HCT116 (cell line): ENCODE measurements around the gene TDO2. TPM values are rescaled to one million over a fixed set of nuclear protein-coding genes. Genes with fewer than 3 reads are reported as not detected.

Experiments used
- ATAC-seq: fragments of 200-7000 bp; cut with Tn5 transposase; 2 replicates; pipeline ENCODE4 v1.9.1; 2020; ENCODE audit warnings: mild to moderate bottlenecking, moderate library complexity
- BruUV-seq: library from RNA; stranded (reverse); fragments of 400-500 nt; replicated peaks from 2 replicates; lab custom pipeline; 2021; lab: Mats Ljungman, UMichigan
- CTCF ChIA-PET: fragments of 300-600 bp; sonication (Branson Sonifier 250); formaldehyde crosslinking; loops from one replicate; lab custom pipeline; 2021; ENCODE audit warnings: antibody characterized with exemption; lab: Charles Lee
- POLR2A ChIA-PET: fragments of 300-600, 350-600 bp; sonication (Branson Sonifier 250); formaldehyde crosslinking; loops from one replicate; lab custom pipeline; 2021; ENCODE audit warnings: antibody characterized with exemption; lab: Charles Lee
- RAD21 ChIA-PET, 2 experiments: fragments of 300-600 bp; sonication (Branson Sonifier 250); formaldehyde crosslinking; loops; one replicate each; lab custom pipeline; 2023; ENCODE audit warnings: low total read pairs in 2 of 2; ENCODE audit not compliant: uncharacterized antibody in 2 of 2, unreplicated experiment in 2 of 2, low non-redundant PET in 1 of 2; lab: Charles Lee
- DNase-seq: peaks from one replicate; pipeline ENCODE4 v3.0.0-alpha.2; 2010; ENCODE audit warnings: low read depth, low spot score
- H2AFZ ChIP-seq: fragments of 200-600 bp; shearing (Covaris generic), sonication (generic); 2 replicates; pipeline ENCODE4 v1.6.1; 2017; ENCODE audit warnings: low read depth, mixed run types, mixed read lengths, antibody characterized with exemption, low read length; ENCODE audit not compliant: poor library complexity, severe bottlenecking
- H3K27ac ChIP-seq: 2 replicates; pipeline ENCODE4 v1.5.1; 2012; ENCODE audit warnings: low read depth, low read length
- H3K27me3 ChIP-seq: fragments of 200-600 bp; sonication (generic); 2 replicates; pipeline ENCODE4 v1.6.1; 2016; ENCODE audit warnings: mixed run types, low read length, mixed read lengths; ENCODE audit not compliant: insufficient read depth
- H3K36me3 ChIP-seq, 2 experiments: fragments of 200-500 bp in 1 of 2; fragments of 200-600 bp in 1 of 2; sonication (Bioruptor generic) in 1 of 2; sonication (generic) in 1 of 2; 2 replicates each; pipeline versions ENCODE4 v1.5.1 to v1.6.1; 2014 to 2016; ENCODE audit warnings: low read length in 2 of 2, inconsistent platforms in 1 of 2, mixed read lengths in 1 of 2, mixed run types in 1 of 2; ENCODE audit not compliant: insufficient read depth in 2 of 2, control insufficient read depth in 1 of 2
- H3K4me1 ChIP-seq, 2 experiments: fragments of 200-600 bp in 1 of 2; sonication (generic) in 1 of 2; 2 replicates each; pipeline versions ENCODE4 v1.5.1 to v1.6.1; 2012 to 2017; ENCODE audit warnings: low read length in 2 of 2, inconsistent platforms in 1 of 2, mild to moderate bottlenecking in 1 of 2, mixed read lengths in 1 of 2, mixed run types in 1 of 2, moderate library complexity in 1 of 2; ENCODE audit not compliant: insufficient read depth in 2 of 2, control insufficient read depth in 1 of 2
- H3K4me2 ChIP-seq: fragments of 200-600 bp; sonication (generic); 2 replicates; pipeline ENCODE4 v1.6.1; 2017; ENCODE audit warnings: mixed run types, low read length, mixed read lengths
- H3K4me3 ChIP-seq, 2 experiments: fragments of 200-600 bp in 1 of 2; sonication (generic) in 1 of 2; replicated peaks in 1 of 2; 2 replicates each; pipeline ENCODE4 v1.5.1; 2011 to 2016; ENCODE audit warnings: low read length in 2 of 2, control low read depth in 1 of 2, low read depth in 1 of 2, mild to moderate bottlenecking in 1 of 2, mixed read lengths in 1 of 2, mixed run types in 1 of 2
- H3K79me2 ChIP-seq: fragments of 200-600 bp; sonication (generic); 2 replicates; pipeline ENCODE4 v1.6.1; 2017; ENCODE audit warnings: mild to moderate bottlenecking, mixed run types, low read length, moderate library complexity, mixed read lengths; ENCODE audit not compliant: insufficient read depth
- H3K9ac ChIP-seq: fragments of 200-600 bp; sonication (generic); 2 replicates; pipeline ENCODE4 v1.6.1; 2016; ENCODE audit warnings: low read length, mixed read lengths
- H3K9me2 ChIP-seq: fragments of 200-600 bp; sonication (generic), shearing (Covaris generic); 2 replicates; pipeline ENCODE4 v1.6.1; 2017; ENCODE audit warnings: mixed run types, mild to moderate bottlenecking, moderate library complexity; ENCODE audit not compliant: insufficient read depth
- H3K9me3 ChIP-seq, 2 experiments: fragments of 200-500 bp in 1 of 2; fragments of 200-600 bp in 1 of 2; sonication (Bioruptor generic) in 1 of 2; sonication (generic) in 1 of 2; 2 replicates each; pipeline ENCODE4 v1.6.1; 2014 to 2017; ENCODE audit warnings: low read length in 2 of 2, mixed read lengths in 2 of 2, inconsistent platforms in 1 of 2, low read depth in 1 of 2, mild to moderate bottlenecking in 1 of 2, mixed run types in 1 of 2, moderate library complexity in 1 of 2; ENCODE audit not compliant: control insufficient read depth in 1 of 2, insufficient read depth in 1 of 2
- H4K20me1 ChIP-seq: fragments of 200-600 bp; sonication (generic), shearing (Covaris generic); 2 replicates; pipeline ENCODE4 v1.6.1; 2017; ENCODE audit warnings: mixed run types, mild to moderate bottlenecking, moderate library complexity; ENCODE audit not compliant: insufficient read depth
- EGR1 ChIP-seq: IDR thresholded peaks from 2 replicates; pipeline ENCODE4 v1.6.1; 2012; ENCODE audit warnings: low read depth
- ELF1 ChIP-seq: IDR thresholded peaks from 2 replicates; pipeline ENCODE4 v1.6.1; 2012; ENCODE audit warnings: low read depth, borderline replicate concordance
- EZH2 ChIP-seq: fragments of 200-600 bp; sonication (generic); IDR thresholded peaks from 2 replicates; pipeline ENCODE4 v1.6.1; 2017; ENCODE audit warnings: antibody characterized with exemption, mixed run types
- POLR2AphosphoS5 ChIP-seq: IDR thresholded peaks from 2 replicates; pipeline ENCODE4 v1.6.1; 2011; ENCODE audit warnings: mild to moderate bottlenecking, low read depth, low read length, moderate library complexity
- RAD21 ChIP-seq: IDR thresholded peaks from 2 replicates; pipeline ENCODE4 v1.6.1; 2012; ENCODE audit warnings: low read depth, mild to moderate bottlenecking
- SIN3A ChIP-seq: IDR thresholded peaks from 2 replicates; pipeline ENCODE4 v1.6.1; 2012; ENCODE audit warnings: low read depth
- SRF ChIP-seq: IDR thresholded peaks from 2 replicates; pipeline ENCODE4 v1.6.1; 2012; ENCODE audit warnings: low read depth
- TCF7L2 ChIP-seq: IDR thresholded peaks from 2 replicates; pipeline ENCODE4 v1.7.0; 2011; ENCODE audit warnings: borderline replicate concordance, inconsistent platforms; ENCODE audit not compliant: insufficient read depth, insufficient read length; ENCODE audit errors: extremely low read depth
- YY1 ChIP-seq: IDR thresholded peaks from 2 replicates; pipeline ENCODE4 v1.6.1; 2011; ENCODE audit warnings: low read length, low read depth, moderate library complexity, mild to moderate bottlenecking; ENCODE audit not compliant: insufficient replicate concordance; ENCODE audit errors: extremely low read depth
- ZNF274 ChIP-seq: fragments of 200-500 bp; sonication (Bioruptor generic); IDR thresholded peaks from 2 replicates; pipeline ENCODE4 v1.6.1; 2014; ENCODE audit warnings: mild to moderate bottlenecking, low read depth, low read length, inconsistent platforms
- intact Hi-C: fragments of 100-400 bp; cut with micrococcal nuclease; formaldehyde crosslinking; loops from 2 replicates; pipeline ENCODE4 v1.10.0; 2022
- total RNA-seq: library from RNA; stranded (reverse); gene quantifications from one replicate; pipeline ENCODE4 v1.2.1, GENCODE V29; 2021; ENCODE audit not compliant: unreplicated experiment
- TF ChIP-seq, protein P1 (sequence below): IDR thresholded peaks from 2 replicates; pipeline ENCODE4 v1.6.1; 2012
- TF ChIP-seq, protein P2 (sequence below): IDR thresholded peaks from 2 replicates; pipeline ENCODE4 v1.6.1; 2012; ENCODE audit warnings: low read depth

Gene TDO2
- total RNA-seq, 1 experiment from 2014 or later = 0.27 TPM

DNA sequence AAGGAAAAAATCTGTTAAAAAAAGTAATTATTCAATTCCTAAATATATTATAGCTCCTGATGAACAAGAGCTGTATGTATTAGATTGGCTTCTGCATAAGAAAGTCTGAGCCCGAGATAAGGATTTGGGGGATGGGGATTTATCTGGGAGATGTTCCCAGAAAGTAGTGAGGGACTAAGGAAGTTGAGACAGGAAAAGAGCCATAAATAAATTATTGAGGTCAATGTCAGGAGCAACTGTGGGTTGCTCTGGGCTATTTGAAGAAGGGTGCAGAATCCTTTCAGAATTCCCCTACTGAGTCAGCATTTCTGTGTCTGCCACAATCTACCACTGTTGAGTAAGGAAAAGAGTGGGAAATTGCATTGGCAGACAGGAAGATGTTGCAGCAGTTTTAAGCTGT lies 3.1 kb upstream of the TDO2 start:
- H3K4me1 ChIP-seq = no peaks in the 10 kb centered on the region
- H4K20me1 ChIP-seq = no peaks in the 10 kb centered on the region
- no peak for ATAC-seq
- ChIA-PET POLR2A (no interaction called here), CTCF (no interaction called here), RAD21 (no interaction called here)
- H3K27ac ChIP-seq = no peak overlapping the region
- no TSS peak for BruUV-seq
- no peaks in the 10 kb centered on the region for H3K9me2 ChIP-seq
- H3K9me3 ChIP-seq = no peaks in the 10 kb centered on the region
- intact Hi-C loops = no loop called here
- H2AFZ ChIP-seq = no peak overlapping the region
- H3K79me2 ChIP-seq = no peaks in the 10 kb centered on the region
- no peaks in the 10 kb centered on the region for H3K36me3 ChIP-seq
- no peak overlapping the region for H3K4me3 ChIP-seq
- DNase-seq = no peak
- H3K9ac ChIP-seq = no peak overlapping the region
- no peak for TF ChIP-seq EZH2
- TF ChIP-seq SIN3A = no peak
- TF ChIP-seq SRF = no peak
- TF ChIP-seq ZNF274 = no peak
- TF ChIP-seq POLR2AphosphoS5 = no peak
- TF ChIP-seq EGR1 = no peak
- no peak for TF ChIP-seq TCF7L2
- TF ChIP-seq YY1 = no peak
- TF ChIP-seq, protein P1, sequence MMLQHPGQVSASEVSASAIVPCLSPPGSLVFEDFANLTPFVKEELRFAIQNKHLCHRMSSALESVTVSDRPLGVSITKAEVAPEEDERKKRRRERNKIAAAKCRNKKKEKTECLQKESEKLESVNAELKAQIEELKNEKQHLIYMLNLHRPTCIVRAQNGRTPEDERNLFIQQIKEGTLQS = no peak
- TF ChIP-seq RAD21 = no peak
- TF ChIP-seq ELF1 = no peak
- TF ChIP-seq, protein P2, sequence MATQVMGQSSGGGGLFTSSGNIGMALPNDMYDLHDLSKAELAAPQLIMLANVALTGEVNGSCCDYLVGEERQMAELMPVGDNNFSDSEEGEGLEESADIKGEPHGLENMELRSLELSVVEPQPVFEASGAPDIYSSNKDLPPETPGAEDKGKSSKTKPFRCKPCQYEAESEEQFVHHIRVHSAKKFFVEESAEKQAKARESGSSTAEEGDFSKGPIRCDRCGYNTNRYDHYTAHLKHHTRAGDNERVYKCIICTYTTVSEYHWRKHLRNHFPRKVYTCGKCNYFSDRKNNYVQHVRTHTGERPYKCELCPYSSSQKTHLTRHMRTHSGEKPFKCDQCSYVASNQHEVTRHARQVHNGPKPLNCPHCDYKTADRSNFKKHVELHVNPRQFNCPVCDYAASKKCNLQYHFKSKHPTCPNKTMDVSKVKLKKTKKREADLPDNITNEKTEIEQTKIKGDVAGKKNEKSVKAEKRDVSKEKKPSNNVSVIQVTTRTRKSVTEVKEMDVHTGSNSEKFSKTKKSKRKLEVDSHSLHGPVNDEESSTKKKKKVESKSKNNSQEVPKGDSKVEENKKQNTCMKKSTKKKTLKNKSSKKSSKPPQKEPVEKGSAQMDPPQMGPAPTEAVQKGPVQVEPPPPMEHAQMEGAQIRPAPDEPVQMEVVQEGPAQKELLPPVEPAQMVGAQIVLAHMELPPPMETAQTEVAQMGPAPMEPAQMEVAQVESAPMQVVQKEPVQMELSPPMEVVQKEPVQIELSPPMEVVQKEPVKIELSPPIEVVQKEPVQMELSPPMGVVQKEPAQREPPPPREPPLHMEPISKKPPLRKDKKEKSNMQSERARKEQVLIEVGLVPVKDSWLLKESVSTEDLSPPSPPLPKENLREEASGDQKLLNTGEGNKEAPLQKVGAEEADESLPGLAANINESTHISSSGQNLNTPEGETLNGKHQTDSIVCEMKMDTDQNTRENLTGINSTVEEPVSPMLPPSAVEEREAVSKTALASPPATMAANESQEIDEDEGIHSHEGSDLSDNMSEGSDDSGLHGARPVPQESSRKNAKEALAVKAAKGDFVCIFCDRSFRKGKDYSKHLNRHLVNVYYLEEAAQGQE = no peak
- H3K27me3 ChIP-seq = no peaks in the 10 kb centered on the region
- no peak overlapping the region for H3K4me2 ChIP-seq
